ENCODE results near the gene GPC6.

DNA sequence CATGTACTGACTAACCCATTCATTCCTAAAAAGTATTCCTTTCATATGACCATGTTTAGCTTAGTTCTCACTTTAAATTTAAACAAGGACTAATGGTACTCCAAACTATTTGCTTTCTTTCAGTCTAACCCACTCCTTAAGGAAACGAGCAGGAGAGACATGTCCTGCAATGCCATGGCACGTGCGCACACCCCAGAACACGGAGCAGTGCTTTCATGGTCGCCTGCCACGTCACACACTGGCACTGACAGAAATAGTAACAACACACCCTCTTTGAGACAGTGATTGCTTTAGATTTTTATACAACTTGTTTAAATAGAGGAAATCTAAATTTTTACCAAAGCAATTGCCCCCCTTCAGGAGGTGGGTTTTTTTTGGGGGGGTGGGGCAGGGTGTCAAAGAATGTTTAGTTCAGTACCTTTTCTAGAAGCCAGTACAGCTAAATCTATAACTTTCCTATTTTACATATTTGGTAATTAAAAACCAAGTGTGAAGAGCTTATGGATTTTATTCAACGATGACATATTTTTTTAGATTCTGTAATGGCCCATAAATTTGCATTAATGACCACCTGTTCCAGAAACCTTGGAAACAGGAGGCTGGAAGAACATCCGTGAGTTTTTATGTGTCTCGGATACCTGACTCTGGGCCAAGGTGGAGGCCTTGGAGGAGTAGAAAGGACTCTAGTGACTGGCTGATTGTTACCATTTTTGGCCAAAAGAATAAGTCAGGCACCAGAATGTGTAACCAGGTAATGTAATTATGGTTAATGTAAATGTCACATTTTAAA is 1005.7 kb downstream of the GPC6 start:
- no peak for TF ChIP-seq JUN (IDR thresholded peaks at IDR 0.05; ENCODE audit: borderline replicate concordance, insufficient read depth, insufficient read length, low read depth)
- no peak for TF ChIP-seq CTCF (IDR thresholded peaks at IDR 0.05; ENCODE audit: extremely low read depth in 1 of 2, insufficient read depth in 1 of 2, low read depth in 1 of 2, low read length in 2 of 2)
- TF ChIP-seq POLR2A (IDR thresholded peaks at IDR 0.05; ENCODE audit: low read depth, low read length) = no peak
- no peak for TF ChIP-seq POLR2AphosphoS5 (IDR thresholded peaks at IDR 0.05; ENCODE audit: insufficient read depth, low read depth, low read length)

Data from endothelial cell of umbilical vein (primary cell).